A549 (cell line): ENCODE data around the gene TCERG1L. TPM values are rescaled to one million over a fixed set of nuclear protein-coding genes. Genes with fewer than 3 reads are reported as not detected.

Experiments used
- ATAC-seq, 2 experiments: fragments of 200-7000 bp in 1 of 2; fragments of >200 bp in 1 of 2; cut with Nextera tagmentation in 1 of 2; cut with Tn5 transposase in 1 of 2; 3 replicates each; pipeline versions ENCODE4 v1.8.0 to v1.9.1; 2018 to 2020; ENCODE audit warnings: mild to moderate bottlenecking in 1 of 2, moderate library complexity in 1 of 2
- CTCF ChIA-PET: fragments of 300-600 bp; sonication (Branson Sonifier 250); formaldehyde crosslinking; extraction: SDS; loops from one replicate; lab custom pipeline; 2021; ENCODE audit warnings: antibody characterized with exemption, inconsistent platforms; lab: Yijun Ruan, JAX
- POLR2A ChIA-PET: fragments of 350-600 bp; formaldehyde crosslinking; extraction: SDS; loops from one replicate; lab custom pipeline; 2021; ENCODE audit warnings: antibody characterized with exemption, inconsistent platforms; lab: Yijun Ruan, JAX
- DNase-seq, 2 experiments: peaks; one replicate each; pipeline versions ENCODE4 v3.0.0 to v3.0.0-alpha.2; 2011 to 2016; ENCODE audit warnings: low read depth in 1 of 2, low spot score in 1 of 2
- FAIRE-seq: peaks from 2 replicates; lab custom pipeline; 2011; peaks lifted over from hg19 to GRCh38; lab: Jason Lieb, UNC
- H3K27ac ChIP-seq, 2 experiments: fragments of >200 bp; sonication (Bioruptor Twin); formaldehyde crosslinking; 3 replicates each; pipeline ENCODE4 v1.5.1; 2016 to 2017
- H3K4me1 ChIP-seq: fragments of >200 bp; sonication (Bioruptor Twin); formaldehyde crosslinking; 3 replicates; pipeline ENCODE4 v1.6.1; 2016
- H3K4me2 ChIP-seq: fragments of >200 bp; sonication (Bioruptor Twin); formaldehyde crosslinking; 3 replicates; pipeline ENCODE4 v1.6.1; 2016
- H3K4me3 ChIP-seq: fragments of >200 bp; sonication (Bioruptor Twin); formaldehyde crosslinking; 3 replicates; pipeline ENCODE4 v1.5.1; 2016
- H3K9me3 ChIP-seq: fragments of >200 bp; sonication (Bioruptor Twin); formaldehyde crosslinking; 3 replicates; pipeline ENCODE4 v1.6.1; 2016
- CHD2 ChIP-seq: fragments of 150-350 bp; IDR thresholded peaks from 2 replicates; pipeline ENCODE4 v1.6.1; 2014; ENCODE audit warnings: low read length; ENCODE audit not compliant: partially characterized antibody
- EHF ChIP-seq: fragments of 250-450 bp; sonication (Bioruptor Pico); IDR thresholded peaks from 2 replicates; pipeline ENCODE4 v1.5.0; 2020; ENCODE audit warnings: mild to moderate bottlenecking
- EP300 ChIP-seq, 2 experiments: fragments of >200 bp; sonication (Bioruptor Twin); formaldehyde crosslinking; IDR thresholded peaks; 2 replicates in 1 of 2; 3 replicates in 1 of 2; pipeline ENCODE4 v1.6.1; 2016 to 2017
- ESRRA ChIP-seq: fragments of 150-350 bp; IDR thresholded peaks from 2 replicates; pipeline ENCODE4 v1.6.1; 2014; ENCODE audit warnings: mild to moderate bottlenecking, low read length, borderline replicate concordance
- FOSB ChIP-seq: fragments of 250-450 bp; sonication (Bioruptor Pico); IDR thresholded peaks from 2 replicates; pipeline ENCODE4 v1.5.0; 2020; ENCODE audit warnings: mild to moderate bottlenecking, moderate library complexity
- FOXS1 ChIP-seq: fragments of 250-450 bp; sonication (Bioruptor Pico); IDR thresholded peaks from 2 replicates; pipeline ENCODE4 v1.5.0; 2020; ENCODE audit warnings: mild to moderate bottlenecking, moderate library complexity
- GATA3 ChIP-seq: IDR thresholded peaks from 2 replicates; pipeline ENCODE4 v1.6.1; 2012; ENCODE audit warnings: borderline replicate concordance
- KDM5A ChIP-seq: fragments of 200-600 bp; sonication (generic); IDR thresholded peaks from 2 replicates; pipeline ENCODE4 v1.6.1; 2016; ENCODE audit warnings: antibody characterized with exemption, mild to moderate bottlenecking
- NPAS2 ChIP-seq: fragments of 250-450 bp; sonication (Bioruptor Pico); IDR thresholded peaks from 2 replicates; pipeline ENCODE4 v1.8.0; 2022; ENCODE audit warnings: mild to moderate bottlenecking, moderate library complexity, borderline replicate concordance
- NR3C1 ChIP-seq: fragments of >200 bp; sonication (Bioruptor Twin); formaldehyde crosslinking; IDR thresholded peaks from 3 replicates; pipeline ENCODE4 v1.6.1; 2017
- POLR2A ChIP-seq: IDR thresholded peaks from 2 replicates; pipeline ENCODE4 v1.6.1; 2012; ENCODE audit warnings: mild to moderate bottlenecking, low read length
- RAD21 ChIP-seq, 2 experiments: fragments of >200 bp in 1 of 2; sonication (Bioruptor Twin) in 1 of 2; formaldehyde crosslinking in 1 of 2; IDR thresholded peaks in 1 of 2; conservative IDR thresholded peaks in 1 of 2; 2 replicates in 1 of 2; 3 replicates in 1 of 2; pipeline ENCODE4 v1.6.1; 2012 to 2018; ENCODE audit warnings: inconsistent platforms in 1 of 2
- RCOR1 ChIP-seq: fragments of 150-350 bp; IDR thresholded peaks from 2 replicates; pipeline ENCODE4 v1.6.1; 2014; ENCODE audit warnings: antibody characterized with exemption, low read length, low read depth
- TFCP2L1 ChIP-seq: fragments of 250-450 bp; sonication (Bioruptor Pico); IDR thresholded peaks from 2 replicates; pipeline ENCODE4 v1.5.0; 2021; ENCODE audit warnings: mild to moderate bottlenecking
- ZC3H11A ChIP-seq: fragments of 450-650 bp; IDR thresholded peaks from 2 replicates; pipeline ENCODE4 v1.6.1; 2014; ENCODE audit warnings: antibody characterized with exemption, mild to moderate bottlenecking
- ZFP36 ChIP-seq: fragments of 450-650 bp; IDR thresholded peaks from 2 replicates; pipeline ENCODE4 v1.6.1; 2014; ENCODE audit warnings: borderline replicate concordance; ENCODE audit not compliant: partially characterized antibody
- ZNF302 ChIP-seq: fragments of 250-450 bp; sonication (Bioruptor Pico); IDR thresholded peaks from 2 replicates; pipeline ENCODE4 v1.9.0; 2021; ENCODE audit warnings: inconsistent platforms, mild to moderate bottlenecking, moderate library complexity
- WGBS: methylation state at CpG from one replicate; pipeline ENCODE4 v1.1.6; 2017; ENCODE audit errors: missing lambda C conversion rate; 5-methylcytosine and 5-hydroxymethylcytosine counted together
- polyA plus RNA-seq, 4 experiments: library from polyadenylated mRNA; depleted of rRNA in 3 of 4; stranded (reverse); fragments of >200 nt; fragmentation: RNase III in 1 of 4; extraction: RNeasy Plus Mini Kit Qiagen cat#74134 plus additional on column Dnase treatment in 1 of 4; gene quantifications; 2 replicates in 3 of 4; 3 replicates in 1 of 4; pipeline ENCODE4 v1.2.3, GENCODE V29; 2011 to 2017
- TF ChIP-seq, protein P1 (sequence below): fragments of >200 bp; sonication (Bioruptor Twin); formaldehyde crosslinking; IDR thresholded peaks from 3 replicates; pipeline ENCODE4 v1.5.1; 2016
- TF ChIP-seq, protein P2 (sequence below): fragments of 250-450 bp; sonication (Bioruptor Pico); IDR thresholded peaks from 2 replicates; pipeline ENCODE4 v1.5.0; 2020; ENCODE audit warnings: low read depth, mild to moderate bottlenecking, moderate library complexity
- TF ChIP-seq, protein P3 (sequence below): fragments of 150-350 bp; IDR thresholded peaks from 2 replicates; pipeline ENCODE4 v1.6.1; 2014; ENCODE audit warnings: low read depth, mild to moderate bottlenecking, low read length
- TF ChIP-seq, protein P4 (sequence below): fragments of 450-650 bp; IDR thresholded peaks from 2 replicates; pipeline ENCODE4 v1.6.1; 2014; ENCODE audit warnings: antibody characterized with exemption
- TF ChIP-seq, protein P5 (sequence below): IDR thresholded peaks from 2 replicates; pipeline ENCODE4 v1.6.1; 2012
- TF ChIP-seq, protein P6 (sequence below): fragments of 200-600 bp; sonication (generic); IDR thresholded peaks from 2 replicates; pipeline ENCODE4 v1.6.1; 2016; ENCODE audit warnings: antibody characterized with exemption, mild to moderate bottlenecking, moderate library complexity

TCERG1L gene
- polyA plus RNA-seq, 2 of the 4 experiments (the other 2 are of a cell fraction) = not detected

DNA sequence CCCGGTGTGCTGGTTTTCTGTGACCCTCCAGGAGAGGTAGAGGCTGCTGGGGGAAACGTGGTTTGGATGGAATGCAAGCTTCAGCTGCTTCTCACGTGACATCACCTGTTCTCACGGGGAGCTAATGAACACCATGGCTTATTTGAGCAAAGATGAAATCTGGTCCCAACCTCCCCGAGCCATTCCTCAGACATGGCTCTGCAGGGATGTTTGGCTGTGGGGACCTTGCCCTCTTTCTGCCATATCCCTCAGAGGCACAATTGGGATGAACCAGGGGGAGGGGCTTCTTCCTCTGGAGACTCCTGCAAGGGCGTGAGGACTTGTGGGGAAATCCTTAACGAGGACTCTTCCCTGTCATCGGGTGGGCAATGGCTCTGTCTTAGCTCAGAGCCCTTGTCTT, 236.8 kb downstream of the TCERG1L start:
- DNase-seq (no peak), FAIRE-seq (no peak), ATAC-seq (no peak)
- no peak overlapping the region for H3K4me3 ChIP-seq
- ChIA-PET POLR2A (no interaction called here), CTCF (interaction anchor here (1.2 kb wide), 1 partner anchor 9 kb away, joined by 5 read pairs; no protein-coding TSS in a partner anchor)
- under 1% methylated on average over 7 of the region's 8 CpGs for WGBS
- TF ChIP-seq, protein P1, sequence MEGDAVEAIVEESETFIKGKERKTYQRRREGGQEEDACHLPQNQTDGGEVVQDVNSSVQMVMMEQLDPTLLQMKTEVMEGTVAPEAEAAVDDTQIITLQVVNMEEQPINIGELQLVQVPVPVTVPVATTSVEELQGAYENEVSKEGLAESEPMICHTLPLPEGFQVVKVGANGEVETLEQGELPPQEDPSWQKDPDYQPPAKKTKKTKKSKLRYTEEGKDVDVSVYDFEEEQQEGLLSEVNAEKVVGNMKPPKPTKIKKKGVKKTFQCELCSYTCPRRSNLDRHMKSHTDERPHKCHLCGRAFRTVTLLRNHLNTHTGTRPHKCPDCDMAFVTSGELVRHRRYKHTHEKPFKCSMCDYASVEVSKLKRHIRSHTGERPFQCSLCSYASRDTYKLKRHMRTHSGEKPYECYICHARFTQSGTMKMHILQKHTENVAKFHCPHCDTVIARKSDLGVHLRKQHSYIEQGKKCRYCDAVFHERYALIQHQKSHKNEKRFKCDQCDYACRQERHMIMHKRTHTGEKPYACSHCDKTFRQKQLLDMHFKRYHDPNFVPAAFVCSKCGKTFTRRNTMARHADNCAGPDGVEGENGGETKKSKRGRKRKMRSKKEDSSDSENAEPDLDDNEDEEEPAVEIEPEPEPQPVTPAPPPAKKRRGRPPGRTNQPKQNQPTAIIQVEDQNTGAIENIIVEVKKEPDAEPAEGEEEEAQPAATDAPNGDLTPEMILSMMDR = no peak
- TF ChIP-seq FOSB (CRISPR knock-in tag) (no peak), TFCP2L1 (no peak), EP300 (IDR thresholded peaks at IDR 0.05) (no peak), ZNF302 (CRISPR knock-in tag) (no peak), EHF (no peak), RCOR1 (no peak), POLR2A (no peak), GATA3 (no peak), ZFP36 (no peak), NPAS2 (CRISPR knock-in tag) (no peak), NR3C1 (no peak), ESRRA (no peak), ZC3H11A (no peak)
- TF ChIP-seq, protein P2, sequence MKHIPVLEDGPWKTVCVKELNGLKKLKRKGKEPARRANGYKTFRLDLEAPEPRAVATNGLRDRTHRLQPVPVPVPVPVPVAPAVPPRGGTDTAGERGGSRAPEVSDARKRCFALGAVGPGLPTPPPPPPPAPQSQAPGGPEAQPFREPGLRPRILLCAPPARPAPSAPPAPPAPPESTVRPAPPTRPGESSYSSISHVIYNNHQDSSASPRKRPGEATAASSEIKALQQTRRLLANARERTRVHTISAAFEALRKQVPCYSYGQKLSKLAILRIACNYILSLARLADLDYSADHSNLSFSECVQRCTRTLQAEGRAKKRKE (CRISPR knock-in tag) = no peak
- TF ChIP-seq, protein P3, sequence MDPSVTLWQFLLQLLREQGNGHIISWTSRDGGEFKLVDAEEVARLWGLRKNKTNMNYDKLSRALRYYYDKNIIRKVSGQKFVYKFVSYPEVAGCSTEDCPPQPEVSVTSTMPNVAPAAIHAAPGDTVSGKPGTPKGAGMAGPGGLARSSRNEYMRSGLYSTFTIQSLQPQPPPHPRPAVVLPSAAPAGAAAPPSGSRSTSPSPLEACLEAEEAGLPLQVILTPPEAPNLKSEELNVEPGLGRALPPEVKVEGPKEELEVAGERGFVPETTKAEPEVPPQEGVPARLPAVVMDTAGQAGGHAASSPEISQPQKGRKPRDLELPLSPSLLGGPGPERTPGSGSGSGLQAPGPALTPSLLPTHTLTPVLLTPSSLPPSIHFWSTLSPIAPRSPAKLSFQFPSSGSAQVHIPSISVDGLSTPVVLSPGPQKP = no peak
- TF ChIP-seq, protein P4, sequence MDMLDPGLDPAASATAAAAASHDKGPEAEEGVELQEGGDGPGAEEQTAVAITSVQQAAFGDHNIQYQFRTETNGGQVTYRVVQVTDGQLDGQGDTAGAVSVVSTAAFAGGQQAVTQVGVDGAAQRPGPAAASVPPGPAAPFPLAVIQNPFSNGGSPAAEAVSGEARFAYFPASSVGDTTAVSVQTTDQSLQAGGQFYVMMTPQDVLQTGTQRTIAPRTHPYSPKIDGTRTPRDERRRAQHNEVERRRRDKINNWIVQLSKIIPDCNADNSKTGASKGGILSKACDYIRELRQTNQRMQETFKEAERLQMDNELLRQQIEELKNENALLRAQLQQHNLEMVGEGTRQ = no peak
- TF ChIP-seq, protein P5, sequence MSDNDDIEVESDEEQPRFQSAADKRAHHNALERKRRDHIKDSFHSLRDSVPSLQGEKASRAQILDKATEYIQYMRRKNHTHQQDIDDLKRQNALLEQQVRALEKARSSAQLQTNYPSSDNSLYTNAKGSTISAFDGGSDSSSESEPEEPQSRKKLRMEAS = no peak
- H3K9me3 ChIP-seq = no peaks in the 10 kb centered on the region
- no peak overlapping the region for H3K4me2 ChIP-seq
- no peaks in the 10 kb centered on the region for H3K4me1 ChIP-seq
- no peak overlapping the region for H3K27ac ChIP-seq

DNA sequence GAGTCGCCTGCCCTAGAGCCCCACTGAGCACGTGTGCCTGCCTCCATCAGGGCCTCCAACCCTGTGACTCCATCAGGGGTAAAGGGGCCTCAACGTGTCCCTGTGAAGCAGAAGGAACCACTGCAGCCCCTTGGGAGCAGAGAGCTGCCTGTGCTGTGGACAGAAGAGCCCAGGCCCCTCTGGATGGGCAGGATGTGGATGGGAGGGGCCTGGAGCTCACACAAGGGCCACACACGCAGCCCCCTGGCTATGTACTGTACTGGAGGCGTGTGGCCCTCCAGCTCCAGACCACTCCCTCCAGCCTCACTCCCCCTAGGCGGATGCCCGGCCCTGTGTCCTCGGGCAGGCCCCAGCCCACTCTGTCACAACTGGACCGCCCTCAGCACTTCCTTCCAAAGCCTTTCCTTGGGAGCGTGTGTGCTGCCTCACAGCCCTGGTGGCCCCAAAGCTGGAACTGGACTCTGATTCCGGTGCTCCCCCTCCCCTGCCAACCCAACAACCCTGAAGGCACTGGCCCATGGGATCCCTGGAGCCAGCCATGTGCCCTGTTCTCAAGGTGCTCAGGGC, 238.0 kb downstream of the TCERG1L start:
- TF ChIP-seq TFCP2L1 (no peak), KDM5A (no peak), CHD2 (no peak), NR3C1 (no peak), NPAS2 (CRISPR knock-in tag) (no peak), RAD21 (conservative IDR thresholded peaks at IDR 0.05 in 1 of 2, IDR thresholded peaks at IDR 0.05 in 1 of 2) (no peak), FOXS1 (CRISPR knock-in tag) (no peak)
- TF ChIP-seq, protein P4 = no peak
- TF ChIP-seq, protein P6, sequence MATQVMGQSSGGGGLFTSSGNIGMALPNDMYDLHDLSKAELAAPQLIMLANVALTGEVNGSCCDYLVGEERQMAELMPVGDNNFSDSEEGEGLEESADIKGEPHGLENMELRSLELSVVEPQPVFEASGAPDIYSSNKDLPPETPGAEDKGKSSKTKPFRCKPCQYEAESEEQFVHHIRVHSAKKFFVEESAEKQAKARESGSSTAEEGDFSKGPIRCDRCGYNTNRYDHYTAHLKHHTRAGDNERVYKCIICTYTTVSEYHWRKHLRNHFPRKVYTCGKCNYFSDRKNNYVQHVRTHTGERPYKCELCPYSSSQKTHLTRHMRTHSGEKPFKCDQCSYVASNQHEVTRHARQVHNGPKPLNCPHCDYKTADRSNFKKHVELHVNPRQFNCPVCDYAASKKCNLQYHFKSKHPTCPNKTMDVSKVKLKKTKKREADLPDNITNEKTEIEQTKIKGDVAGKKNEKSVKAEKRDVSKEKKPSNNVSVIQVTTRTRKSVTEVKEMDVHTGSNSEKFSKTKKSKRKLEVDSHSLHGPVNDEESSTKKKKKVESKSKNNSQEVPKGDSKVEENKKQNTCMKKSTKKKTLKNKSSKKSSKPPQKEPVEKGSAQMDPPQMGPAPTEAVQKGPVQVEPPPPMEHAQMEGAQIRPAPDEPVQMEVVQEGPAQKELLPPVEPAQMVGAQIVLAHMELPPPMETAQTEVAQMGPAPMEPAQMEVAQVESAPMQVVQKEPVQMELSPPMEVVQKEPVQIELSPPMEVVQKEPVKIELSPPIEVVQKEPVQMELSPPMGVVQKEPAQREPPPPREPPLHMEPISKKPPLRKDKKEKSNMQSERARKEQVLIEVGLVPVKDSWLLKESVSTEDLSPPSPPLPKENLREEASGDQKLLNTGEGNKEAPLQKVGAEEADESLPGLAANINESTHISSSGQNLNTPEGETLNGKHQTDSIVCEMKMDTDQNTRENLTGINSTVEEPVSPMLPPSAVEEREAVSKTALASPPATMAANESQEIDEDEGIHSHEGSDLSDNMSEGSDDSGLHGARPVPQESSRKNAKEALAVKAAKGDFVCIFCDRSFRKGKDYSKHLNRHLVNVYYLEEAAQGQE = no peak
- TF ChIP-seq, all 56 proteins: peak for 0
- ATAC-seq = no peak
- CTCF ChIA-PET = interaction anchor here (1.2 kb wide), 1 partner anchor 10 kb away, joined by 5 read pairs; no protein-coding TSS in a partner anchor
- Histone ChIP-seq H3K4me3 (no peak overlapping the region), H3K9me3 (no peaks in the 10 kb centered on the region), H3K27ac (no peak overlapping the region), H3K4me1 (no peaks in the 10 kb centered on the region), H3K4me2 (no peak overlapping the region)
- DNase-seq = no peak
- 18% methylated on average over 9 of the region's 11 CpGs for WGBS
- POLR2A ChIA-PET = no interaction called here
- FAIRE-seq = no peak
